H9 (cell line): Measurements from ENCODE around the gene MEG3. TPM values are rescaled to one million over a fixed set of nuclear protein-coding genes. Genes with fewer than 3 reads are reported as not detected.

Source experiments
- DNase-seq: peaks from one replicate; pipeline ENCODE4 v3.0.0-alpha.2; 2017
- H2AFZ ChIP-seq: one replicate; pipeline ENCODE4 v1.6.1; 2013; ENCODE audit warnings: mild to moderate bottlenecking, low read length, control low read depth, moderate library complexity
- H2AK5ac ChIP-seq: 2 replicates; pipeline ENCODE4 v1.6.1; 2013; ENCODE audit warnings: low read length, control low read depth, mixed read lengths; ENCODE audit not compliant: insufficient read length
- H2BK120ac ChIP-seq: one replicate; pipeline ENCODE4 v1.6.1; 2013; ENCODE audit warnings: low read depth, mild to moderate bottlenecking, low read length, control low read depth, inconsistent platforms; ENCODE audit not compliant: poor library complexity, severe bottlenecking
- H2BK12ac ChIP-seq: 2 replicates; pipeline ENCODE4 v1.6.1; 2013; ENCODE audit warnings: low read length, control low read depth, mixed read lengths, low read depth; ENCODE audit not compliant: insufficient read length
- H2BK15ac ChIP-seq: 2 replicates; pipeline ENCODE4 v1.6.1; 2013; ENCODE audit warnings: low read depth, low read length, control low read depth
- H2BK20ac ChIP-seq: one replicate; pipeline ENCODE4 v1.6.1; 2013; ENCODE audit warnings: low read depth, mild to moderate bottlenecking, low read length, control low read depth, inconsistent platforms; ENCODE audit not compliant: poor library complexity, severe bottlenecking
- H2BK5ac ChIP-seq: 2 replicates; pipeline ENCODE4 v1.6.1; 2013; ENCODE audit warnings: low read length, control low read depth, mixed read lengths; ENCODE audit not compliant: insufficient read length
- H3K14ac ChIP-seq: 2 replicates; pipeline ENCODE4 v1.6.1; 2013; ENCODE audit warnings: low read length, control low read depth; ENCODE audit not compliant: insufficient read depth
- H3K18ac ChIP-seq: 2 replicates; pipeline ENCODE4 v1.6.1; 2013; ENCODE audit warnings: low read depth, mild to moderate bottlenecking, mixed read lengths, low read length, control low read depth; ENCODE audit not compliant: insufficient read length
- H3K23ac ChIP-seq: 2 replicates; pipeline ENCODE4 v1.6.1; 2013; ENCODE audit warnings: low read length, control low read depth, mixed read lengths, low read depth; ENCODE audit not compliant: insufficient read length
- H3K23me2 ChIP-seq: 2 replicates; pipeline ENCODE4 v1.6.1; 2013; ENCODE audit warnings: low read depth, mild to moderate bottlenecking, mixed read lengths, low read length, control low read depth; ENCODE audit not compliant: insufficient read length, poor library complexity, severe bottlenecking
- H3K27ac ChIP-seq: 2 replicates; pipeline ENCODE4 v1.5.1; 2013; ENCODE audit warnings: low read length, control low read depth, mixed read lengths, low read depth; ENCODE audit not compliant: insufficient read length
- H3K27me3 ChIP-seq: 2 replicates; pipeline ENCODE4 v1.6.1; 2013; ENCODE audit warnings: low read length, control low read depth, inconsistent platforms; ENCODE audit not compliant: insufficient read depth
- H3K4ac ChIP-seq: 2 replicates; pipeline ENCODE4 v1.6.1; 2013; ENCODE audit warnings: low read depth, mild to moderate bottlenecking, control low read depth, inconsistent platforms, low read length, moderate library complexity
- H3K4me1 ChIP-seq: 2 replicates; pipeline ENCODE4 v1.6.1; 2013; ENCODE audit warnings: low read length, control low read depth, inconsistent platforms; ENCODE audit not compliant: insufficient read depth
- H3K4me2 ChIP-seq: 2 replicates; pipeline ENCODE4 v1.6.1; 2013; ENCODE audit warnings: low read length, control low read depth, mixed read lengths; ENCODE audit not compliant: insufficient read length, insufficient read depth
- H3K56ac ChIP-seq: 2 replicates; pipeline ENCODE4 v1.6.1; 2013; ENCODE audit warnings: low read depth, mild to moderate bottlenecking, mixed read lengths, low read length, control low read depth; ENCODE audit not compliant: insufficient read length
- H3K79me1 ChIP-seq: 2 replicates; pipeline ENCODE4 v1.6.1; 2013; ENCODE audit warnings: low read depth, mild to moderate bottlenecking, moderate library complexity, low read length, control low read depth, inconsistent platforms; ENCODE audit not compliant: insufficient read depth, poor library complexity, severe bottlenecking
- H3K79me2 ChIP-seq: 2 replicates; pipeline ENCODE4 v1.6.1; 2013; ENCODE audit warnings: low read length, control low read depth, inconsistent platforms; ENCODE audit not compliant: insufficient read depth
- H3K9ac ChIP-seq: 2 replicates; pipeline ENCODE4 v1.6.1; 2013; ENCODE audit warnings: low read length, control low read depth, mixed read lengths; ENCODE audit not compliant: insufficient read length; ENCODE audit errors: extremely low read depth
- H3K9me3 ChIP-seq: one replicate; pipeline ENCODE4 v1.6.1; 2013; ENCODE audit warnings: low read depth, low read length, inconsistent platforms; ENCODE audit not compliant: control insufficient read depth
- H3T11ph ChIP-seq: one replicate; pipeline ENCODE4 v1.6.1; 2013; ENCODE audit warnings: mild to moderate bottlenecking, low read length, control low read depth, inconsistent platforms
- H4K20me1 ChIP-seq: one replicate; pipeline ENCODE4 v1.6.1; 2013; ENCODE audit not compliant: control insufficient read depth, insufficient read length, insufficient read depth
- H4K5ac ChIP-seq: 2 replicates; pipeline ENCODE4 v1.6.1; 2013; ENCODE audit warnings: low read depth, mild to moderate bottlenecking, mixed read lengths, low read length, control low read depth; ENCODE audit not compliant: insufficient read length
- H4K8ac ChIP-seq: replicated peaks from 2 replicates; pipeline ENCODE4 v1.6.1; 2013; ENCODE audit warnings: low read length, control low read depth, mixed read lengths, low read depth; ENCODE audit not compliant: insufficient read length
- H4K91ac ChIP-seq: 2 replicates; pipeline ENCODE4 v1.6.1; 2013; ENCODE audit warnings: low read depth, mild to moderate bottlenecking, moderate library complexity, mixed read lengths, low read length, control low read depth; ENCODE audit not compliant: insufficient read length
- H3K27ac Mint-ChIP-seq, 3 experiments: 2 replicates in 2 of 3; 3 replicates in 1 of 3; pipeline ENCODE4 v1.8.0; 2020 to 2021; ENCODE audit warnings: mixed read lengths in 3 of 3, mild to moderate bottlenecking in 1 of 3, moderate library complexity in 1 of 3
- H3K27me3 Mint-ChIP-seq: 2 replicates; pipeline ENCODE4 v1.8.0; 2021; ENCODE audit warnings: low read depth, mild to moderate bottlenecking, moderate library complexity, mixed read lengths
- H3K36me3 Mint-ChIP-seq, 3 experiments: 2 replicates in 2 of 3; 3 replicates in 1 of 3; pipeline ENCODE4 v1.8.0; 2020 to 2021; ENCODE audit warnings: low read depth in 3 of 3, mixed read lengths in 3 of 3; ENCODE audit not compliant: insufficient read depth in 1 of 3
- H3K4me1 Mint-ChIP-seq, 2 experiments: 2 replicates each; pipeline ENCODE4 v1.8.0; 2020; ENCODE audit warnings: mixed read lengths in 2 of 2
- H3K4me3 Mint-ChIP-seq, 2 experiments: 2 replicates in 1 of 2; 3 replicates in 1 of 2; pipeline ENCODE4 v1.8.0; 2020 to 2021; ENCODE audit warnings: mild to moderate bottlenecking in 2 of 2, mixed read lengths in 2 of 2, moderate library complexity in 1 of 2
- H3K9me3 Mint-ChIP-seq, 2 experiments: 2 replicates in 1 of 2; 3 replicates in 1 of 2; pipeline ENCODE4 v1.8.0; 2020; ENCODE audit warnings: mild to moderate bottlenecking in 2 of 2, mixed read lengths in 2 of 2, moderate library complexity in 1 of 2
- WGBS: extraction: QIAGEN DNeasy Blood & Tissue Kit; methylation state at CpG from one replicate; pipeline ENCODE4 v1.1.7; 2013; ENCODE audit warnings: missing lambda C conversion rate, low lambda C conversion rate, mixed read lengths; ENCODE audit not compliant: insufficient read length; ENCODE audit errors: extremely low coverage; 5-methylcytosine and 5-hydroxymethylcytosine counted together
- total RNA-seq: library from RNA; stranded (reverse); gene quantifications from 2 replicates; pipeline ENCODE4 v1.2.1, GENCODE V29; 2021
- TF ChIP-seq, protein P1 (sequence below): fragments of 200-600 bp; sonication (generic); conservative IDR thresholded peaks from 3 replicates; pipeline ENCODE4 v1.8.0; 2021; ENCODE audit warnings: antibody characterized with exemption, mild to moderate bottlenecking

MEG3 gene
- total RNA-seq, 1 experiment from 2014 or later, result 0.52 TPM

DNA sequence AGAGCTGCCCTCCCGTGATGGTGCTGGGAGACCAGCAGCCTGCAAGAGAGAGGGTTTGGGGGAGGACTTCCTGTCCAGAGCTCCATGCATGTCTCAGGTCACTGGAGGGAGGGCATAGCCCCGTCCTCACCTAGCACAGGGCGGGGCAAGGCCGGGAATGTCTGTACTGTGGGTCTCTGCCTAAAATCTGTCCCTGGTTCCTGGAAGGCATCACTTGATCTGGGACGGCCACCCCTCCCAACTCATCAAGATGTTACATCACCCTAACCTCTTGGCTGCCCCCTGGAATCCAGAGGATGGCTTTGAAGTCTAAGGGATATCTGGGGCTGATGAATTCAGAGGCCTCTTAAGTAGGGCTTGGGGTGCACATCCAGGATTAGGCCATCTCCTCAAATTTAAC lies 37.0 kb upstream of the MEG3 start:
- Mint-ChIP-seq H3K4me3 (no peak overlapping the region), H3K36me3 (no peaks in the 10 kb centered on the region), H3K27me3 (peaks cover 5% of the 10 kb centered on the region), H3K27ac (0 out of 7 replicates have a peak overlapping the region, but pooled peaks of 1 of the 3 experiments have one; percentile 14), H3K4me1 (peaks cover 9 to 15% of the 10 kb centered on the region in 2 experiments), H3K9me3 (no peaks in the 10 kb centered on the region; a peak in 1 of 5 replicates)
- no peak overlapping the region for H2BK15ac ChIP-seq
- no peak overlapping the region for H4K91ac ChIP-seq
- H3K23ac ChIP-seq, result no peak overlapping the region
- H4K8ac ChIP-seq, result no peak overlapping the region
- no peak overlapping the region for H2BK120ac ChIP-seq
- H3K4ac ChIP-seq, result no peak overlapping the region
- WGBS, result no CpG with 5 or more reads among the region's 5 CpGs
- H3K9ac ChIP-seq, result no peak overlapping the region
- H3K27ac ChIP-seq, result no peak overlapping the region
- no peaks in the 10 kb centered on the region for H4K20me1 ChIP-seq
- H3K27me3 ChIP-seq, result no peaks in the 10 kb centered on the region
- no peak overlapping the region for H3T11ph ChIP-seq
- H3K23me2 ChIP-seq, result no peaks in the 10 kb centered on the region
- no peaks in the 10 kb centered on the region for H3K9me3 ChIP-seq
- no peaks in the 10 kb centered on the region for H3K79me1 ChIP-seq
- H2BK20ac ChIP-seq, result no peak overlapping the region
- TF ChIP-seq, protein P1, sequence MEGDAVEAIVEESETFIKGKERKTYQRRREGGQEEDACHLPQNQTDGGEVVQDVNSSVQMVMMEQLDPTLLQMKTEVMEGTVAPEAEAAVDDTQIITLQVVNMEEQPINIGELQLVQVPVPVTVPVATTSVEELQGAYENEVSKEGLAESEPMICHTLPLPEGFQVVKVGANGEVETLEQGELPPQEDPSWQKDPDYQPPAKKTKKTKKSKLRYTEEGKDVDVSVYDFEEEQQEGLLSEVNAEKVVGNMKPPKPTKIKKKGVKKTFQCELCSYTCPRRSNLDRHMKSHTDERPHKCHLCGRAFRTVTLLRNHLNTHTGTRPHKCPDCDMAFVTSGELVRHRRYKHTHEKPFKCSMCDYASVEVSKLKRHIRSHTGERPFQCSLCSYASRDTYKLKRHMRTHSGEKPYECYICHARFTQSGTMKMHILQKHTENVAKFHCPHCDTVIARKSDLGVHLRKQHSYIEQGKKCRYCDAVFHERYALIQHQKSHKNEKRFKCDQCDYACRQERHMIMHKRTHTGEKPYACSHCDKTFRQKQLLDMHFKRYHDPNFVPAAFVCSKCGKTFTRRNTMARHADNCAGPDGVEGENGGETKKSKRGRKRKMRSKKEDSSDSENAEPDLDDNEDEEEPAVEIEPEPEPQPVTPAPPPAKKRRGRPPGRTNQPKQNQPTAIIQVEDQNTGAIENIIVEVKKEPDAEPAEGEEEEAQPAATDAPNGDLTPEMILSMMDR, result no peak
- no peaks in the 10 kb centered on the region for H3K4me1 ChIP-seq
- no peak overlapping the region for H3K14ac ChIP-seq
- no peak overlapping the region for H2AFZ ChIP-seq
- no peak overlapping the region for H2BK5ac ChIP-seq
- H2BK12ac ChIP-seq, result no peak overlapping the region
- no peaks in the 10 kb centered on the region for H3K79me2 ChIP-seq
- no peak overlapping the region for H2AK5ac ChIP-seq
- no peak overlapping the region for H4K5ac ChIP-seq
- H3K56ac ChIP-seq, result no peak overlapping the region
- no peak for DNase-seq
- H3K18ac ChIP-seq, result no peak overlapping the region
- H3K4me2 ChIP-seq, result no peak overlapping the region
